MM.1S (cell line): ENCODE measurements around the gene RAET1L.

Experiments
- DNase-seq: peaks from one replicate; pipeline ENCODE4 v3.0.0-alpha.2; 2015
- H2AFZ ChIP-seq: fragments of 300-600 bp; sonication (generic); 2 replicates; pipeline ENCODE4 v1.6.0; 2016; ENCODE audit warnings: antibody characterized with exemption, low read length
- H3F3A ChIP-seq: fragments of 300-600 bp; sonication (generic); 2 replicates; pipeline ENCODE4 v1.6.1; 2016; ENCODE audit warnings: mild to moderate bottlenecking, antibody characterized with exemption, low read length, moderate library complexity, mixed read lengths; ENCODE audit not compliant: insufficient read depth
- H3K27ac ChIP-seq: fragments of 300-600 bp; sonication (generic); 2 replicates; pipeline ENCODE4 v1.5.1; 2016; ENCODE audit warnings: mild to moderate bottlenecking, low read length
- H3K27me3 ChIP-seq: fragments of 300-600 bp; sonication (generic); replicated peaks from 2 replicates; pipeline ENCODE4 v1.6.0; 2016; ENCODE audit warnings: low read length; ENCODE audit not compliant: insufficient read depth
- H3K36me3 ChIP-seq: fragments of 300-600 bp; sonication (generic); replicated peaks from 2 replicates; pipeline ENCODE4 v1.6.1; 2016; ENCODE audit warnings: mild to moderate bottlenecking, low read length, mixed read lengths; ENCODE audit not compliant: insufficient read depth
- H3K4me1 ChIP-seq: fragments of 300-600 bp; sonication (generic); 2 replicates; pipeline ENCODE4 v1.6.1; 2016; ENCODE audit warnings: low read length, mixed read lengths
- H3K4me2 ChIP-seq: fragments of 300-600 bp; sonication (generic); 2 replicates; pipeline ENCODE4 v1.6.0; 2016; ENCODE audit warnings: low read depth, low read length
- H3K4me3 ChIP-seq: fragments of 300-600 bp; sonication (generic); 2 replicates; pipeline ENCODE4 v1.5.1; 2016; ENCODE audit warnings: low read length, mixed read lengths
- H3K79me2 ChIP-seq: fragments of 300-600 bp; sonication (generic); 2 replicates; pipeline ENCODE4 v1.6.1; 2016; ENCODE audit warnings: mixed run types, low read length, mixed read lengths
- H3K9ac ChIP-seq: fragments of 300-600 bp; sonication (generic); 2 replicates; pipeline ENCODE4 v1.6.1; 2016; ENCODE audit warnings: low read length, mixed read lengths
- H3K9me2 ChIP-seq: fragments of 300-600 bp; sonication (generic); replicated peaks from 2 replicates; pipeline ENCODE4 v1.6.1; 2016; ENCODE audit warnings: mild to moderate bottlenecking, low read length, mixed read lengths; ENCODE audit not compliant: insufficient read depth
- H3K9me3 ChIP-seq: fragments of 300-600 bp; sonication (generic); replicated peaks from 2 replicates; pipeline ENCODE4 v1.6.1; 2016; ENCODE audit warnings: mild to moderate bottlenecking, low read length, mixed read lengths; ENCODE audit not compliant: insufficient read depth
- H4K20me1 ChIP-seq: fragments of 300-600 bp; sonication (generic); 2 replicates; pipeline ENCODE4 v1.6.1; 2016; ENCODE audit warnings: mild to moderate bottlenecking, low read length, moderate library complexity, mixed read lengths; ENCODE audit not compliant: insufficient read depth
- EZH2 ChIP-seq: fragments of 300-600 bp; sonication (generic); optimal IDR thresholded peaks from 2 replicates; pipeline ENCODE3; 2017; ENCODE audit warnings: low read depth, mild to moderate bottlenecking, antibody characterized with exemption, low read length, mixed read lengths
- EZH2phosphoT487 ChIP-seq: fragments of 300-600 bp; sonication (generic); IDR thresholded peaks from 2 replicates; pipeline ENCODE4 v1.6.1; 2018; ENCODE audit warnings: antibody characterized with exemption, low read length
- TF ChIP-seq, protein P1 (sequence below): fragments of 300-600 bp; sonication (generic); IDR thresholded peaks from 2 replicates; pipeline ENCODE4 v1.5.1; 2016; ENCODE audit warnings: antibody characterized with exemption, low read length, mixed read lengths

The RAET1L gene

DNA sequence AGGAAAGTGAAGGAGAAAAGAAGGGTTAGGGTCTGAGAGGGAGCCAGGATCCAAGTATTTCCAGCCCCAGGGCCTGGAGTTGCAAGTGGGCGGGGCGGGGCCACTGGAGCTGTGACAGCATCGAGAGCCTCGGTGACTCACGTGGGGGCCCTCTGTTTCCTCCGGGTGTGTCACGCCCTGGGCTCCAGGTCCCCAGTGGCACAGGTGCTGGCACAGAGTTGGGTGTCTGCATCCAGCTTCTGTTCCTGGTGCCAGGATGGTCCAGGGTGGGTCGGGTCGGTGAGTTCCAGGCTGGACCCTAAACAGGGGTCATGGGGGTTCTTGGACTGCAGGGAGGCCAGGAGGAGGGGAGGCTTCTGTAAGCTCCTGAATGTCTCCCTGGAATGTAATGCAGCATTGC lies 16.7 kb downstream of the RAET1L start:
- Histone ChIP-seq H3K9me3 (no peaks in the 10 kb centered on the region), H3K36me3 (no peaks in the 10 kb centered on the region), H3K27ac (no peak overlapping the region), H3K9me2 (no peaks in the 10 kb centered on the region), H3F3A (no peaks in the 10 kb centered on the region), H3K4me3 (no peak overlapping the region), H3K79me2 (no peaks in the 10 kb centered on the region), H3K4me2 (no peak overlapping the region), H3K9ac (no peak overlapping the region), H4K20me1 (no peaks in the 10 kb centered on the region), H2AFZ (no peak overlapping the region), H3K4me1 (0 out of 2 replicates have a peak, but pooled peaks cover 4% of the 10 kb centered on the region), H3K27me3 (peaks cover 23% of the 10 kb centered on the region)
- no peak for DNase-seq
- TF ChIP-seq EZH2phosphoT487 (no peak), EZH2 (no peak)
- TF ChIP-seq, protein P1, sequence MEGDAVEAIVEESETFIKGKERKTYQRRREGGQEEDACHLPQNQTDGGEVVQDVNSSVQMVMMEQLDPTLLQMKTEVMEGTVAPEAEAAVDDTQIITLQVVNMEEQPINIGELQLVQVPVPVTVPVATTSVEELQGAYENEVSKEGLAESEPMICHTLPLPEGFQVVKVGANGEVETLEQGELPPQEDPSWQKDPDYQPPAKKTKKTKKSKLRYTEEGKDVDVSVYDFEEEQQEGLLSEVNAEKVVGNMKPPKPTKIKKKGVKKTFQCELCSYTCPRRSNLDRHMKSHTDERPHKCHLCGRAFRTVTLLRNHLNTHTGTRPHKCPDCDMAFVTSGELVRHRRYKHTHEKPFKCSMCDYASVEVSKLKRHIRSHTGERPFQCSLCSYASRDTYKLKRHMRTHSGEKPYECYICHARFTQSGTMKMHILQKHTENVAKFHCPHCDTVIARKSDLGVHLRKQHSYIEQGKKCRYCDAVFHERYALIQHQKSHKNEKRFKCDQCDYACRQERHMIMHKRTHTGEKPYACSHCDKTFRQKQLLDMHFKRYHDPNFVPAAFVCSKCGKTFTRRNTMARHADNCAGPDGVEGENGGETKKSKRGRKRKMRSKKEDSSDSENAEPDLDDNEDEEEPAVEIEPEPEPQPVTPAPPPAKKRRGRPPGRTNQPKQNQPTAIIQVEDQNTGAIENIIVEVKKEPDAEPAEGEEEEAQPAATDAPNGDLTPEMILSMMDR: no peak

DNA sequence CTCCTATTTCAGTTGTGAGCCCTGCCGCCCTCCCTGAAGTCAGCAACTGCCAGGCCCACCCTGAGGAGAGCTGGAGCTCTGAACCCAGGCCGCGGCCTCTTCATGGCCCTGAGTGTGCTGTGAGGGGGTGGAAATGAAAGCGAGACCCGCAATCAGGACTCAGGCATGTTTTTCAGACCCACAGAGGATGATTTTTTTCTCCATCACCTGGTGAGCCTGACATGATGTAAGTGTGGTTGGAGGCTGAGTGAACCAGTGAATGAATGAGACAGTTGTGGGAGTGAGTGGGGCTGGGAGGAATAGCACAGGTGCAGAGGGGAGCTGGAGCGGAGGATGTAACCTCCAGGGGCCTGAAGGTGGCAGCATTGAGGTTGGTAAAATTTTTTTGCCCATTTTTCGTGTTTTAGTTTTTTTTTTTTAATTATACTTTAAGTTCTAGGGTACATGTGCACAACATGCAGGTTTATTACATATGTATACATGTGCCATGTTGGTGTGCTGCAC lies 18.3 kb downstream of the RAET1L start:
- H3K9me2 ChIP-seq: no peaks in the 10 kb centered on the region
- no peaks in the 10 kb centered on the region for H3K9me3 ChIP-seq
- 0 out of 2 replicates have a peak, but pooled peaks cover 4% of the 10 kb centered on the region for H3K4me1 ChIP-seq
- H3K79me2 ChIP-seq: no peaks in the 10 kb centered on the region
- H3K4me3 ChIP-seq: no peak overlapping the region
- H3K27me3 ChIP-seq: peaks cover 14% of the 10 kb centered on the region
- peak; percentile 16 for DNase-seq
- no peak overlapping the region for H3K4me2 ChIP-seq
- H3K27ac ChIP-seq: no peak overlapping the region
- H3K9ac ChIP-seq: no peak overlapping the region
- no peaks in the 10 kb centered on the region for H3F3A ChIP-seq
- no peaks in the 10 kb centered on the region for H4K20me1 ChIP-seq
- no peak for TF ChIP-seq EZH2phosphoT487
- TF ChIP-seq, protein P1: peak; percentile 29
- H3K36me3 ChIP-seq: no peaks in the 10 kb centered on the region
- H2AFZ ChIP-seq: no peak overlapping the region

DNA sequence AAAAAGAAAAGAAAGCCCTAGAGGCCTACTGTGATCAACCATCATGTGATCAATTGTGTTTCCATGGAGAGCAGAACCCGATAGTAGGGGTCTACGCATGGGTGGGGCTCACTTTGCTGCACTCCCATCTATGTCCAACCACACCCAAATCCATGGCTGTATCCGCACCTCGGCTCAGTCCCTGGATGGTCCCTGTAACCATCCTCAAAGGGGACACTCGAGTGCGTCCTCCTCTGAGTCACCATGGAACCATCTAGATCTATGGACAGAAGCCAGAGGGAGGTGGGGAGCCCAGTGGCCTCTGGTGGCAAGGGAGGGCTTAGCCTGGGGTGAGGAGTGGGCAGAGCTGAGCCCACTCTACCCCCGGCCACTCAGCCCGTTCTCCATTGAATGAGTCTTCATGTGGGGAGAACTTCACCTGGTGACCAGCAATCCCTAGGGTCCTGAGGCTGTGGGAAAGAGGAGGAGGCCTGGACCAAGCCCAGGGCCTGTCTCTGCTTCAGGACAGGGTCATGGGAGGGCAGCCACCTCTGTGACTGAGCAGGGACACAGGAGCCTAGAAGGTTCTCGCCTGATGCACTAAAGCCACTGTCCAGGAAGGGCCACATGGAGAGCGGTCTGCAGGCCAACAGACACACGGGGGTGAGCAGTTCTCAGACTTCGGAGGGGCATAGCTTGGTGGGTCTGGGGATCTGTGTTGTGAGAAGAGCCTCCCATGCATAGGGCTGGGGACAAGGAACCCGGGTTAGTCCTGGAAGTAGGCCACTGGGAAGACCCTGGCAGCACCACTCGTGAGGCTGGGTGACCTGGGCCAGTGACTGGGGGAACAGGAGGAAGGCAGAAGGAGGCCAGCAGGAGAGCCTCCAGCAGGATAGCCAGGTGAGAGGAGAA lies 19.3 kb downstream of the RAET1L start:
- no peaks in the 10 kb centered on the region for H3K9me2 ChIP-seq
- no peak overlapping the region for H3K9ac ChIP-seq
- DNase-seq: no peak
- H2AFZ ChIP-seq: peak overlapping the region; percentile 83; the same call in 1 of the 2 replicates
- no peak overlapping the region for H3K27ac ChIP-seq
- peak overlapping the region; percentile 65; the same call in 1 of the 2 replicates for H3K4me2 ChIP-seq
- TF ChIP-seq EZH2phosphoT487 (no peak), EZH2 (no peak)
- TF ChIP-seq, protein P1: no peak
- peaks cover 14% of the 10 kb centered on the region for H3K27me3 ChIP-seq
- H4K20me1 ChIP-seq: no peaks in the 10 kb centered on the region
- H3K36me3 ChIP-seq: no peaks in the 10 kb centered on the region
- 0 out of 2 replicates have a peak, but pooled peaks cover 4% of the 10 kb centered on the region for H3K4me1 ChIP-seq
- no peaks in the 10 kb centered on the region for H3K9me3 ChIP-seq
- peak overlapping the region; percentile 67 for H3K4me3 ChIP-seq
- no peaks in the 10 kb centered on the region for H3K79me2 ChIP-seq
- no peaks in the 10 kb centered on the region for H3F3A ChIP-seq
